ENCODE results near the gene TMEM135.

DNA sequence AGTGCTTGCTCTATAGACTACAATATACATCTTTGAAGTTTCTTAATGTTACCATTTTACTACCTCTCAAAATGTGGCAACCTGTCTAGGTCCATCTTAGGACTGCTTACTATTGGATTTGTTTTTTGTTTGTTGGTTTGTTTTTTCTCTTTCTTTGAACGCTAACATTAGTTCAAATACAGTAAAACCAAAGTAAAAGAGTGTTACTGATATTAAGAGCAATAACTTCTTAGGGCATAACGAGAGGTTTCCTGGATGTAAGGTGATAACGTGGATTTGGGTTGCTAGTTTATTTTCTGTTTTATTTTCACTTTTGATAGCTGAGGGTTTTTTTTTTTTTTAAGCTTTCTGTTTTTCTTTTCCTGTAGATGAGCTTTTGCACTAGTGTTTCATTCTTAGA lies 43.6 kb downstream of the TMEM135 start:
- TF ChIP-seq SUZ12 (IDR thresholded peaks at IDR 0.05; ENCODE audit: extremely low read depth, insufficient read depth, insufficient read length) (no peak), YY1 (IDR thresholded peaks at IDR 0.05; ENCODE audit: insufficient read depth, insufficient read length) (no peak)

Measured in NT2/D1 (cell line).